Hematopoietic multipotent progenitor cell treated with erythropoietin and hydrocortisone succinate and interleukin-3 and kit ligand, for 8 days (in vitro differentiated cells): ENCODE measurements around the gene HDDC3.

Experiments
- DNase-seq: peaks from one replicate; pipeline ENCODE4 v3.0.0-alpha.2; 2015

Gene HDDC3

GRCh38 chr15:90952901-90953677 lies 20.7 kb upstream of the HDDC3 start:
- DNase-seq, result no peak

DNA sequence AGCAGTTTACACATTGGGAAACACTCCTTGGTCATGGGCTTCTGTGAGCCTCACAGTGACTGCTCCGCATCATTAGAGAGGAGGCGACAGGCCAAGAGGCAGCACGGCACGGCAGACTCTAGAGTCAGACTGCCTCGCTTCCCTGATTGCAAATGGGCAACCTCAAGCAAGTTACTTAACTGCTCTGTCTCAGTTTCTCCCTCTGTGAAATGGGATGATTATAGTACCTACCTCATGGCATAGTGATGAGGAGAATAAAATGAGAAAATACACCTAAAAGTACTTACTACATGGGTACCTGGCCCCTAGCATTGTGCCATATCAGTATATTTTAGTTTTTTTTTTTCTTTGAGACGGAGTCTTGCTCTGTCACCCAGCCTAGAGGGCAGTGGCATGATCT lies 18.3 kb upstream of the HDDC3 start:
- DNase-seq, result no peak

- no peak for DNase-seq
These were observed 17.8 kb upstream of the HDDC3 start for GRCh38 chr15:90949979-90950675.

- no peak for DNase-seq
These were observed 16.2 kb upstream of the HDDC3 start for GRCh38 chr15:90948506-90948905.

- DNase-seq, result no peak
These were observed 15.4 kb upstream of the HDDC3 start for GRCh38 chr15:90947577-90948357.

DNA sequence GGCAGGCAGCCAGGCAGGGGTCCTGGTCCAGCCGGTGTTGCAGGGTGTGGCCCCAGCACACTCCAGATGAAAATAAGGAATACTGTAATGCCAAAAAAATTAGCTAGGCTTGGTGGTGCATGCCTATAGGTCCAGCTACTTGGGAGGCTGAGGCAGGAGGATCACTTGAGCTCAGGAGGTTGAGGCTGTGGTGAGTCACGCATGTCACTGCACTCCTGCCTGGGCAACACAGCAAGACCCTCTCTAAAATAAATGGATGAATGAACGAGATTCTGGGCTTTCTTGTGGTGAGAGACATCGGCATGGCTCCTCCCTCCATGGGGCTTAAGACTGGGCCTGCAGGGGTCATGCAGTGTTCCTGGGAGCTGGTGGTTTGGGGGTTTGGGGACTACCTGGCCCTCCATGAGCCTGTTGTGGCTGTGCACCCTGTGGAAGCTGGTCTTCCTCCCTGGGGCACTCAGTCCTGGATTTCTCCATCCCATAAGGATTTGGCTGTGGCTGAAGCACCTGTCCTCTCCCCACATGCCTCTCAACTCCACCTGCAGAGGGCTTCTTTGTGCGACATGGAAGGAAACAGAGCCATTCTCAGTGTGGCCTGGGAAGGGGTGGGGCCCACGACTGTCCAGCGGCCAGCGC lies 14.7 kb upstream of the HDDC3 start:
- no peak for DNase-seq

DNA sequence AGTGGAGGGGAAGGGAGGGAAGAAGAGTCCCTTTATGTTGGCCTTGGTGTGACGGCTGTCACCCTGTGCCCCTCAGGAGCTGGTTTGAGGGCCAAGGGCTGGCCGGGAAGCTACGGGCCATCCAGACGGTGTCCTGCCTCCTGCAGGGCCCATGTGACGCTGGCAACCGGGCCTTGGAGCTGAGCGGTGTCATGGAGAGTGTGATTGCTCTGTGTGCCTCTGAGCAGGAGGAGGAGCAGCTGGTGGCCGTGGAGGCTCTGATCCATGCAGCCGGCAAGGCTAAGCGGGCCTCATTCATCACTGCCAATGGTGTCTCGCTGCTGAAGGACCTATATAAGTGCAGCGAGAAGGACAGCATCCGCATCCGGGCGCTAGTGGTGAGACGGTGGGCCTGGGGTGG lies 14.2 kb upstream of the HDDC3 start:
- DNase-seq, result no peak

- DNase-seq, result no peak
These were observed 12.7 kb upstream of the HDDC3 start for GRCh38 chr15:90945091-90945490.

DNA sequence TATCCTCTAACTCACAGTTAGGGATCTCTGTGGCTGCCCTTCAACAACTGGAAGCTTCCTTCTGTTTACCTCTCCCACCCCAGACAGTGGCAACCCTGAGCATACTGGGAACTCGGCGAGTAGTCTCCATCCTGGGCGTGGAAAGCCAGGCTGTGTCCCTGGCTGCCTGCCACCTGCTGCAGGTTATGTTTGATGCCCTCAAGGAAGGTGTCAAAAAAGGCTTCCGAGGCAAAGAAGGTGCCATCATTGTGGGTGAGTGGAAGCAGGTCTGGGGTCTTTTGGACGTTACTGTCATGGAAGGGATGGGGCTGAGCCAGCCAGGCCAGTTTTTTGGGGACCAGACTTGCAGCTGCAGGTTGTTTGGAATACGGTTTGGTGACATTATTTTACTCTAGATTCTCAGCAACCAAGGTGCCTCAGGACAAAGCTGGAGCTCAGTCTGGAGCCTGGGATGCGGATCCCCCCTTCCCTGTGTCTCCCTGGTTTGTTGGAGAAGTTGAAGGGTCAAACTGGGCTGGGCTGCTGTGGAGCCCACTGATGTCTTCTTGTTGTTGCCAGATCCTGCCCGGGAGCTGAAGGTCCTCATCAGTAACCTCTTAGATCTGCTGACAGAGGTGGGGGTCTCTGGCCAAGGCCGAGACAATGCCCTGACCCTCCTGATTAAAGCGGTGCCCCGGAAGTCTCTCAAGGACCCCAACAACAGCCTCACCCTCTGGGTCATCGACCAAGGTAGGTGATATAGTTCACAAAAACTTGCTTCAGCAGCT lies 10.2 kb upstream of the HDDC3 start:
- DNase-seq, result no peak

DNA sequence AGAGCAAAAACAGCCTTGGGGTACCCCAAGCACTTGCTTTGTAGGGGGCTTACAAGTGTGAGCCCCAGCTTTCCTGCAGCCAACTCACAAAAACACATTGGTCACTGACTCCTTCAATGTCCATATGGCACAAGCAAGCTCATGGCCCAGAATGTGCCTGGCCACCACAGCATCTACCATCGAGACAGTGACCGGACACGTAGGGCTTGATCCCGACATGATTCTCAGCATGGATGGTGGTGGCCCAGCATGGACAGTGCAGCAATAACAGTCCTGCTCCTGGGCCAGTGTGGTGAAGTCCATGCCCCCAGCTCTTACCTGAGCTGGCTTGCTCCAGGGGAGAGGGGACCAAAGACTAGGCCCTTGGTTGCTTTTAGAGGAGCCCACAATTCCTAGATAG lies 8.7 kb upstream of the HDDC3 start:
- DNase-seq, result no peak

GRCh38 chr15:90939756-90940155 lies 7.4 kb upstream of the HDDC3 start:
- DNase-seq, result no peak

DNA sequence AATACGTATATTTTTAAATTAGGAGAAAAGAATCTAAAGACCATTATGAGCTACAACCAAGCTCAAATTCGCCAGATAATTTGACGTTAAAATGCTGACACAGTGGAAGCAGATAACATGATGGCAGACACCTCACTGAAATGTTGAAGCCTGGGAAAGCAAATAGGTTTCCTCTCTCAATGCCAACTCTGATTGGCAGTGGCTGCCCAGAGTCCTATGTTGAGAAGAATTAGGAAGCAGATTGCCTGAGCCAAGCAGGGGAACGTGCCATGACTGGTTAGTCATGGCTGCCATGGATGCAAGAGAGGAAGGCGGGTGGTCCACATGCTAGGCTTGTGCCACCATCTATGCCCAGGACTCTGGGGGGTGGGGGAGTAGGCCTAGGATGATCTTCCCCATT lies 5.9 kb upstream of the HDDC3 start:
- no peak for DNase-seq

DNA sequence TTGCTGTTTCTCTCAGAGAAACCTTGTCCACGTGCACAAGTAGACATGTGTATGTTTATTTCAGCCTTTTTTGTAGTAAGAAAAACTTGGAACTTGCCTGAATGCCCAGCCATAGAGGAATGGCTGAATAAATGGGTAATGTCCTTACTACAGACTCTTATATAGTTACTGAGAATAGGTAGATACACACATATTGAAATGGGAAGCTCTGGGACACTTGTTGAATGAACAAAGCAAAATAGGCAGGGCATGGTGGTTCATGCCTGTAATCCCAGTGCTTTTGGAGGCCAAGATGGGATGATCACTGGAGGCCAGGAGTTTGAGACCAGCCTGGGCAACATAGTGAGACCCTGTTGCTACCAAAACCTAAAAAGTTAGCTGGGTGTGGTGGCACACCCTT lies 4.5 kb upstream of the HDDC3 start:
- no peak for DNase-seq

DNA sequence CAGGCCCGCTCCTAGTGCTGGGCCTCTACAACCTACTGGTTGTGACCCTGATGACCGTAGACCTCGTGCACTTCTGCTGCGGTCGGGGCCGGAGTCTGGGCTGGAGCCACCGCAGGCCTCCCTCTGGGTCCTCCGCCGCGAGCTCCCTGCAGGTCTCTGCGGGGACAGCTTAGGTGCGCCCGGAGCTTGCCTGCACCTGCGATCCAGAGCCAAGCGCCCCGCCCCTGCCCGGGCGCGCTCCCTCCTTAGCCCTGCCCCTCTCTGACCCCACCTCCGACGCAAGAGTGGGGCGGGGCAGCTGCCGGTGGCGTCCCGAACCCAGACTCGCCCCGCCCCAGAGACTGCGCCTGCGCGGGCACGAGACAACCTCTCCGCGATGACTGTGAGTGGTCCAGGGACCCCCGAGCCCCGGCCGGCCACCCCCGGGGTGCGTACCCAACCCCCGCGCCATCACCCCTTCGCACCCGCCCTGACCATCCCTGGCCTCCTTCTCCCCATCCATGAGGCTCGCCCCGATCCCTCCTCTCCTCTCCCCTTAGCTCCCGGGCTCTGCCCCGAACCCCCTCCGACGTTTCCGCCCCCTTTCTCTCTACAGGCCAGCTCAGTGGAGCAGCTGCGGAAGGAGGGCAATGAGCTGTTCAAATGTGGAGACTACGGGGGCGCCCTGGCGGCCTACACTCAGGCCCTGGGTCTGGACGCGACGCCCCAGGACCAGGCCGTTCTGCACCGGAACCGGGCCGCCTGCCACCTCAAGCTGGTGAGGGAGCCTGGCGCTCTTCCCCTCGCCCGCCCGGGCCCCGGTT lies 2.8 kb upstream of the HDDC3 start, which contains the start of gene UNC45A:
TSS of gene UNC45A (plus strand) at position 337 of the 803 bp plus-strand sequence. CDS start at position 377, 40 bp downstream.
- DNase-seq, result peak; percentile 89

GRCh38 chr15:90934256-90934948 lies 2.1 kb upstream of the HDDC3 start:
- peak; percentile 91 for DNase-seq

DNA sequence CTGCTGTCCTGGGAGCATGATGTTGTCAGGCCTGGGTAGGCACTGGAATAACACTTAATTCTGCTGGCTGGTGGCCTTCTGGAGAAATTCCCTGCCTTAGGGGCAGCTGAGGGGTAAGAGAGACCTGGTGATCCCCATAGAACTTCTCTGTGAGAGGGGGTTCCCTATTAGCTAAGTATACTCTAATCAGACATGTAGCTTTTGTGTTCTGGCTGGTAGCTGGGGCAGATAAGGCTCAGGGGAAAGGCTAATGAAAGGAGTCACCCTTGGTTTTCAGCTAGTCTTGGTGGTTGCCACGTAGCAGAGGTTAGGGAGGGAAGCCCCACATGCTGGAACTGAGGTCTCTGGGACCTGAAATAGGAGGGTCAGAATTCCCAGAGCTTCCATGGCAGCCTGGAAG lies 952 bp upstream of the HDDC3 start:
- peak; percentile 89 for DNase-seq

DNA sequence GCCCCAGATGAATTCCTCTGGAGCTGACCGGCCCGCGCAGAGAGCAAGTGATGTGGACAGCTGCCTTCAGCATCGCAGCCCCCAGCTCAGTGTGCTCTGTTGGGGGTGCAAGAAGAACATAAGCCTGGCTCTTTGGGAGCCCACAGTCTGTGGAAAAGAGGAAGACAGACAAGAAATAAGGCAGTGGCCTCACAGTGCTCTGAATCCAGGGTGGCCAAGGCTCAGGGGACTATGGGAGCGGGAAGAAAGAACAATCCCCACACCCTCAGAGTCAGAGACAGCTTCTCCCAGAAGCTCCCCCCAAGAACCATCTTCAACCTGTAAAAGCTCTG lies 277 bp upstream of the HDDC3 start:
- no peak for DNase-seq

- DNase-seq, result no peak
These were observed 848 bp downstream of the HDDC3 start for GRCh38 chr15:90931575-90931827.

DNA sequence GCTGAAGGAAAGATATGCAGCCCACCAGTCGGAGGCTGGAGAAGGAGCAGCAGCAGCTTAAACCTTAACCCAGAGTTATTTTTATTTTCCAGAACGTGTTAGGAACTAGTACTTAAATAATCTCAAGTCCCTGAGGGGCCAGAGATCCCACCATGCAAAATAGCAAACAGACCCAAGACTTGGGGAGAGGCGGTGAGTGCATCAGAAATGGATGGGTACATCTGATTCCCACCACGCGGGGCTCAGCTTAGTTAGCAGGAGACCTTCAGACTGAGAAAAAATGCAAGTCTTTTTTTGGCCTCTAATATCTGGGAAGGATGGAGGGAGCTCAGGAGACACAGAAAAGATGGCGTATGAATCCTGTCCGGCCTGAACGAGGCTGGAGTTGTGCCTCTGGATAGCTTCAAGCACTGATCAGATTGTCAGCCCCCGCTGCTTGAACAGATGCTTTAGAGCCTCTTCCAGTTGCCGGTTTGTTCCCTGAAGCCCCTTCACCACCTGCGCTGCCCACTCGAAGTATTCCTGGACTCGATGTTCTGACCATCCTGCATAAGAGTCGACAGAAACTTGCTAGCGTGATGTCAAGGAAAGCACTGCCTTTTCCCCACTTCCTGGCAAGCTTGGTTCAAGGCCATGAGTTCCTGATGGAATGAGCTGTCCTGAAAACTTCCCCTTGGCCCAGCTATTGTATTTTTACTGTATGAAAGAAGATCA lies 1.3 kb downstream of the HDDC3 start:
- peak; percentile 28 for DNase-seq

DNA sequence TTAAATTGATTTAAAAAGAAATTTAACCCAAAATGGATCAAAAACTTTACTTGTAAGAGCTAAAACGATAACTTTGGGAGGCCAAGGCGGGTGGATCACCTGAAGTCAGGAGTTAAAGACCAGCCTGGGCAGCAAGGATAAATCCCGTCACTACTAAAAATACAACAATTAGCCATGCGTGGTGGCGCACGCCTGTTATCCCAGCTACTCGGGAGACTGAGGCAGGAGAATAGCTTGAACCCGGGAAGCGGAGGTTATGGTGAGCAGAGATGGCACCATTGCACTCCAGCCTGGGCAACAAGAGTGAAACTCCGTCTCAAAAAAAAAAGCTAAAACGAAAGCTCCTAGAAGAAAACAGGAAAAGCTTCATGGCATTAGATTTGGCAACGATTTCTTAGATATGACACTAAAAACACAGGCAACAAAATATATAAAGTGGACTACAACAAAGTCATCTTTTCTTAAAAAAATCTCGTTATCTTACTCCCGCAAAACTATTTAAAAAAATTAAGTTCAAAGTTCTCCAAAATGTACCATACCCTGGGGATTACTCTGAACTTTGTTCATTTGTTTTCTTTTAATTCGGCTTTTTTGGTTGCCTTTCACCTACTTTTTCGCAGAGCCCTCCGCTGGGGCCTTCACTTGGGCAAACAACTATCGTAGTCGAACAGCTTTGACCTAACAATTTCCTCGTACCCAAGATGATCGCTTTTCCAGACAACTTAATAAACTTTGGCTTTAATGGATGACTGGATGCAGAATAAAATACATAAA lies 2.9 kb downstream of the HDDC3 start:
- DNase-seq, result no peak
